ENCODE measurements around the gene DNASE1. TPM values are rescaled to one million over a fixed set of nuclear protein-coding genes. Genes with fewer than 3 reads are reported as not detected.

DNASE1 gene
- total RNA-seq, 4 donors from 2014 or later: 18.1 to 33.2 (median 25.0) TPM

DNA sequence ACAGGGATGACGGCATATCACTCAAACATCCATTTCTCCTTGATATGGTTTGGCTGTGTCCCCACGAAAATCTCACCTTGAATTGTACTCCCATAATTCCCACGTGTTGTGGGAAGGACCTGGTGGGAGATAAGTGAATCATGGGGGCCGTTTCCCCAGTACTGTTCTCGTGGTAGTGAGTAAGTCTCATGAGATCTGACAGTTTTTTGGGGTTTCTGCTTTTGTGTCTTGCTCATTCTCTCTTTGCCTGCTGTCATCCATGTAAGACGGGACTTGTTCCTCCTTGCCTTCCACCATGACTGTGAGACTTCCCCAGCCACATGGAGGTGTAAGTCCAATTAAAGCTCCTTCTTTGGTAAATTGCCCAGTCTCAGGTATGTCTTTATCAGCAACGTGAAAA is 32.5 kb downstream of the DNASE1 start:
- WGBS, 2 donors: 91 to 95% methylated on average over 7 of the region's 7 CpGs
- Histone ChIP-seq H3K4me1 (peaks cover 0 to 11% of the 10 kb centered on the region in 2 donors), H3K27ac (no peak overlapping the region), H3K4me3 (replicated peaks in 1 of 3) (no peak overlapping the region), H3K36me3 (peaks cover 13 to 14% of the 10 kb centered on the region in 2 donors), H3K27me3 (no peaks in the 10 kb centered on the region), H3K9me3 (no peaks in the 10 kb centered on the region)
- TF ChIP-seq, protein P1, sequence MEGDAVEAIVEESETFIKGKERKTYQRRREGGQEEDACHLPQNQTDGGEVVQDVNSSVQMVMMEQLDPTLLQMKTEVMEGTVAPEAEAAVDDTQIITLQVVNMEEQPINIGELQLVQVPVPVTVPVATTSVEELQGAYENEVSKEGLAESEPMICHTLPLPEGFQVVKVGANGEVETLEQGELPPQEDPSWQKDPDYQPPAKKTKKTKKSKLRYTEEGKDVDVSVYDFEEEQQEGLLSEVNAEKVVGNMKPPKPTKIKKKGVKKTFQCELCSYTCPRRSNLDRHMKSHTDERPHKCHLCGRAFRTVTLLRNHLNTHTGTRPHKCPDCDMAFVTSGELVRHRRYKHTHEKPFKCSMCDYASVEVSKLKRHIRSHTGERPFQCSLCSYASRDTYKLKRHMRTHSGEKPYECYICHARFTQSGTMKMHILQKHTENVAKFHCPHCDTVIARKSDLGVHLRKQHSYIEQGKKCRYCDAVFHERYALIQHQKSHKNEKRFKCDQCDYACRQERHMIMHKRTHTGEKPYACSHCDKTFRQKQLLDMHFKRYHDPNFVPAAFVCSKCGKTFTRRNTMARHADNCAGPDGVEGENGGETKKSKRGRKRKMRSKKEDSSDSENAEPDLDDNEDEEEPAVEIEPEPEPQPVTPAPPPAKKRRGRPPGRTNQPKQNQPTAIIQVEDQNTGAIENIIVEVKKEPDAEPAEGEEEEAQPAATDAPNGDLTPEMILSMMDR (IDR thresholded peaks at IDR 0.05): no peak
- TF ChIP-seq POLR2A (IDR thresholded peaks at IDR 0.05): no peak
- DNase-seq: no peak
- intact Hi-C loops (cut with DNase I): no loop called here

DNA sequence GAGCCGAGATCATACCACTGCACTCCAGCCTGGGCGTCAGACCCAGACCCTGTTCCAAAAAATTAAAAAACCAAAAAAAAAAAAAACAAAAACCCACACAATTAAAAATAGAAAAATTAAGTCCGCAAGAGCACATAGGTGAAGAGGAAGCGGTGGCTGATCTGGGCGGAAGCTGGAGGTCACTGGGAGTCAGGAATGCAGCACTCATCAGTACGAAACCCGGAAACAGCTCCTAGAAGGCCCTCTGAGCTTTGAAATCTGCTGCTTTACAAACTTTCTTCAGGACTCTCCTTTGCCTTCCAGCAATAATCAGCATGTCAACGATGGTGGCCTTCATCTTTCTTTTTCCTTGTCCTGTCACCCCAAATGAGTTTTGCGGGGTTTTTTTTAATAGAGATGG is 33.3 kb downstream of the DNASE1 start:
- TF ChIP-seq, protein P1 (IDR thresholded peaks at IDR 0.05): no peak
- TF ChIP-seq POLR2A (IDR thresholded peaks at IDR 0.05): no peak
- Histone ChIP-seq H3K36me3 (peaks cover 13 to 14% of the 10 kb centered on the region in 2 donors), H3K4me1 (peaks cover 0 to 11% of the 10 kb centered on the region in 2 donors), H3K4me3 (replicated peaks in 1 of 3) (no peak overlapping the region), H3K27me3 (no peaks in the 10 kb centered on the region), H3K27ac (no peak overlapping the region), H3K9me3 (no peaks in the 10 kb centered on the region)
- DNase-seq: no peak
- intact Hi-C loops (cut with DNase I): no loop called here
- 89 to 93% methylated on average over 9 of the region's 9 CpGs for WGBS, 2 donors

DNA sequence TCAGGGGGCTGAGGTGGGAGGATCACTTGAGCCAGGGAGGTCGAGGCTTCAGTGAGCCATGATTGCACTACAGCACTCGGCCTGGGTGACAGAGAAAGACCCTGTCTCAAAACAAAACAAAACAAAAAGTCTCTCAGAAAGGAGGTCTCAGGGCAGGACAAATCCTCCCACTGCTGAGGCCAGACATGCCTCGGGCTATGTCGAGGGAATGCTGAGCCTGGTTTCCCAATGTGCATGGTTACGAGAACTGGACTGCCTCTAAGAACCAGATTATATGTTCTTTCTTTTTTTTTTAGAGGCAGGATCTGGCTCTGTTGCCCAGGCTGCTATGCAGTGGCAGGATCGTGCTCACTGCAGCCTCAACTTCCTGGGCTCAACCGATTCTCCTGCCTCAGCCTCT is 35.2 kb downstream of the DNASE1 start:
- Histone ChIP-seq H3K27me3 (no peaks in the 10 kb centered on the region), H3K9me3 (no peaks in the 10 kb centered on the region), H3K36me3 (peaks cover 10 to 13% of the 10 kb centered on the region in 2 donors), H3K4me1 (peaks cover 0 to 11% of the 10 kb centered on the region in 2 donors), H3K27ac (peak overlapping the region in 2 of 3 donors; percentile 5 to 25), H3K4me3 (replicated peaks in 1 of 3) (no peak overlapping the region)
- intact Hi-C loops (cut with DNase I): loop anchor here (10.0 kb wide), 2 partner anchors 95 to 185 kb away; no protein-coding TSS in a partner anchor
- no peak for TF ChIP-seq POLR2A (IDR thresholded peaks at IDR 0.05)
- TF ChIP-seq, protein P1 (IDR thresholded peaks at IDR 0.05): no peak
- no peak for DNase-seq
- 88 to 89% methylated on average over 7 of the region's 7 CpGs for WGBS, 2 donors

DNA sequence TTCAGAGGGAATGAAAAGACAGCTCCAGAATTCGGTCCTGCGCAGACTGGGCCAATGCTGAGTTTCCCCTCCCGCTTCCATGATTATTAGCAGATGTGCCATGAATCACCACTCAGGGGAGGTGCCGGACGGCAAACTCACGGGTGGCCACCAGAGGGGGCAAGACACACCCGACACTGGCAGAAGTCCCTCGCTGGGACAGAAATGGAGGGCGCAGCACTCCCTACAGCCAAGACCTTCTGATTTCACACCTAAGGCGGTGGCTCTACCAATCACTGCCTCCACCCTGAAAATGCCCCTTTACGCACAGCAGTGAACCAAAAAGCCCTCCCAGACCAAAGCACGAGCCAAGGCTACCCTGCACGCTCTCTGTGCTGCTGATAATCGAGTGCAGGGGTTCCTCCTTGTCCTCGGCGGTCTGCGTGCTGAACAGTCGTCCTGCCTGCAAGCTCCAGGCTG is 36.0 kb downstream of the DNASE1 start:
- Histone ChIP-seq H3K4me3 (replicated peaks in 1 of 3) (peak overlapping the region in 1 of 3 donors; percentile 8), H3K9me3 (no peaks in the 10 kb centered on the region), H3K27me3 (no peaks in the 10 kb centered on the region), H3K4me1 (peaks cover 0 to 11% of the 10 kb centered on the region in 2 donors), H3K27ac (peak overlapping the region in 2 of 3 donors; percentile 5 to 25), H3K36me3 (peaks cover 7 to 11% of the 10 kb centered on the region in 2 donors)
- intact Hi-C loops (cut with DNase I): loop anchor here (10.0 kb wide), 2 partner anchors 94 to 184 kb away; no protein-coding TSS in a partner anchor
- WGBS, 2 donors: 30 to 34% methylated on average over 17 to 18 of the region's 18 CpGs
- TF ChIP-seq, protein P1 (IDR thresholded peaks at IDR 0.05): peak; percentile 87 to 94 (median 88)
- TF ChIP-seq POLR2A (IDR thresholded peaks at IDR 0.05): peak in 1 of 2 donors; percentile 13
- DNase-seq: peak; percentile 89 to 91

DNA sequence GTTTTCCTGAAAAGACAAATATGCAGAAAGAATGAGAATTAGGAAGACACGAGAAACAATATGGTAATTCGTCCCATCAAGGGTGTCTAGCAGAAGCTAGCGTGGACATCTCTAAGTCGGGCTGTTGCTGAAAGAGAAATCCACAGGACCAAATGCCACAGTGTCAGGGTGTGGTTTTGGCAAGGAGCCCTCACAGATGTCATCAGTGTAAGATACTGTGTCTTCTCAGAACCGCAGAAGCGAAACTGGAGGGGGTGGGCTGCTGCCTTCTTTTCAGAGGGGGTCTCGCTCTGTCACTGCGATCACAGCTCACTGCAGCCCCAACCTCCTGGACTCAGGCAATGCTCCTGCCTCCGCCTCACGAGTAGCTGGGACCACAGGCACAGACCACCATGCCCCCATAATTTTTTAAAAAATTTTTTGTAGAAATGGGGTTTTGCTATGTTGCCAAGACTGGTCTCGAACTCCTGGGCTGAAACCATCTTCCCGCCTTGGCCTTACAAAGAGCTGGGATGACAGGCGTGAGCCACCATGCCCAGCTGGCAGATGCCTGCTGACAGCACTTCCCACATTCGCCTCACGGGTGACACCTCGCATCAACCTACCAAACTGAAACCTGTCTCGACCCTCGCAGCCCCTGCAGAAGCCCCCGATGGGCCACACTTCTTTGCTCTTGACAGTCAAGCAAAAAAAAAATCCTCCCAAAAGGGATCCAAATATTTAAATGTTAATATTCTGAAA is 36.7 kb downstream of the DNASE1 start:
- peak overlapping the region in 2 of 3 donors; percentile 5 to 25 for H3K27ac ChIP-seq
- peak overlapping the region in 1 of 3 donors; percentile 8 for H3K4me3 ChIP-seq (replicated peaks in 1 of 3)

More for the DNA sequence above, 36.7 kb downstream of the DNASE1 start:
- no peak for DNase-seq
- WGBS, 2 donors: 82 to 88% methylated on average over 19 of the region's 19 CpGs
- intact Hi-C loops (cut with DNase I): loop anchor here (10.0 kb wide), 2 partner anchors 94 to 184 kb away; no protein-coding TSS in a partner anchor
- peaks cover under 1 to 5% of the 10 kb centered on the region in 2 donors for H3K36me3 ChIP-seq
- no peaks in the 10 kb centered on the region for H3K9me3 ChIP-seq
- H3K4me1 ChIP-seq: peaks cover 0 to 11% of the 10 kb centered on the region in 2 donors
- H3K27me3 ChIP-seq: no peaks in the 10 kb centered on the region
- TF ChIP-seq, protein P1 (IDR thresholded peaks at IDR 0.05): no peak
- no peak for TF ChIP-seq POLR2A (IDR thresholded peaks at IDR 0.05)
